ENCODE results near the gene GLIPR2.
"Not testable (repeated sequence)": the region's sequence is repeated elsewhere in the genome, so short reads cannot be mapped to it uniquely, and the experiment has no call there.

GLIPR2 gene

DNA sequence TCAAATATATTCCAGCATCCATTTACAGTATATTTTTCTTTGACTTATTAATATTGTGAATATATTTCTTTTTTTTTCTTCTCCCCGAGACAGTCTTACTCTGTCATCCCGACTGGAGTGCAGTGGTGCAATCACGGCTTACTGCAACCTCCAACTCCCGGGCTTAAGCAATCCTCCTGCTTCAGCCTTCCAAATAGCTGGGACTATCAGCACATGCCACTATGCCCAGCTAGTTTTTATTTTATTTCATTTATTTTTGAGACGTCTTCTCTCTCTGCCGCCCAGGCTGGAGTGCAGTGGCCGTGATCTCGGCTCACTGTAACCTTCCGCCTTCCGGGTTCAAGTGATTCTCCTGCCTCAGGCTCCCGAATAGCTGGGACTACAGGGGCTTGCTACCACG, 7.4 kb upstream of the GLIPR2 start:
- no peak for DNase-seq (ENCODE audit: low read depth)
- TF ChIP-seq, protein P1, sequence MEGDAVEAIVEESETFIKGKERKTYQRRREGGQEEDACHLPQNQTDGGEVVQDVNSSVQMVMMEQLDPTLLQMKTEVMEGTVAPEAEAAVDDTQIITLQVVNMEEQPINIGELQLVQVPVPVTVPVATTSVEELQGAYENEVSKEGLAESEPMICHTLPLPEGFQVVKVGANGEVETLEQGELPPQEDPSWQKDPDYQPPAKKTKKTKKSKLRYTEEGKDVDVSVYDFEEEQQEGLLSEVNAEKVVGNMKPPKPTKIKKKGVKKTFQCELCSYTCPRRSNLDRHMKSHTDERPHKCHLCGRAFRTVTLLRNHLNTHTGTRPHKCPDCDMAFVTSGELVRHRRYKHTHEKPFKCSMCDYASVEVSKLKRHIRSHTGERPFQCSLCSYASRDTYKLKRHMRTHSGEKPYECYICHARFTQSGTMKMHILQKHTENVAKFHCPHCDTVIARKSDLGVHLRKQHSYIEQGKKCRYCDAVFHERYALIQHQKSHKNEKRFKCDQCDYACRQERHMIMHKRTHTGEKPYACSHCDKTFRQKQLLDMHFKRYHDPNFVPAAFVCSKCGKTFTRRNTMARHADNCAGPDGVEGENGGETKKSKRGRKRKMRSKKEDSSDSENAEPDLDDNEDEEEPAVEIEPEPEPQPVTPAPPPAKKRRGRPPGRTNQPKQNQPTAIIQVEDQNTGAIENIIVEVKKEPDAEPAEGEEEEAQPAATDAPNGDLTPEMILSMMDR (conservative IDR thresholded peaks at IDR 0.05; ENCODE audit: low read depth, low read length): no peak
- no peak overlapping the region for H3K4me3 ChIP-seq (ENCODE audit: low read length)

DNA sequence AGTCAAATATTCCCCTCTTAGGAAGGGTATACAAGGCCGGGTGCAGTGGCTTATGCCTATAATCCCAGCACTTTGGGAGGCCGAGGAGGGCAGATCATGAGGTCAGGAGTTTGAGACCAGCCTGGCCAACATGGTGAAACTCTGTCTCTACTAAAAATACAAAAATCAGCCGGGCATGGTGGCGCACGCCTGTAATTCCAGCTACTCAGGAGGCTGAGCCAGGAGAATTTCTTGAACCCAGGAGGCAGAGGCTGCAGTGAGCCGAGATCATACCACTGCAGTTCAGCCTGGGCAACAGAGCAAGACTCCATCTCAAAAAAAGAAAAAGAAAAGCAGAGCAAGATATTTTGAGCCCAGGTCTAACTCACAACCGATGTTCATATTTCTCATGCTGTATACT, 4.9 kb upstream of the GLIPR2 start:
- DNase-seq (ENCODE audit: low read depth): not testable (repeated sequence)

DNA sequence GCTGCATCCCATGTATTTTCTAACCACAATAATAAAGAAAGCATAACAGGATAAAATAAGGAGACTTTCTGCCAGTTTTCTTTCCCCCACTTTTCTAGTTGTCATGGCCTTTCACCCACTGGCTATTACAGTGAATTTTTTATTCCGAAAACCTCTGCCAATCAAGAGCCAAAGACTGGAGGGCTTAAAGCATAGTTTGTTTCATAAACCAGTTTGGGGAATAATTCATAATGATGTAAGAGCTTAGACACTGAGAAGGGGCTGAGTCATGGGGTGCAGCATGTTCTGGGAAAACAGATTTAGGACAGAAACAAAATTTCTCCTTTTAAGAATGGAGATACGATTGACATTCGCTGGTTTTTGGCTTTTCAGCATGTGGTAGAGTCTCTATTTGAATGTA, 4.4 kb upstream of the GLIPR2 start:
- TF ChIP-seq, protein P1 (conservative IDR thresholded peaks at IDR 0.05; ENCODE audit: low read depth, low read length): no peak
- no peak overlapping the region for H3K4me3 ChIP-seq (ENCODE audit: low read length)
- DNase-seq (ENCODE audit: low read depth): no peak

More for the DNA sequence above, 4.9 kb upstream of the GLIPR2 start:
- not testable (repeated sequence) for H3K4me3 ChIP-seq (ENCODE audit: low read length)

DNA sequence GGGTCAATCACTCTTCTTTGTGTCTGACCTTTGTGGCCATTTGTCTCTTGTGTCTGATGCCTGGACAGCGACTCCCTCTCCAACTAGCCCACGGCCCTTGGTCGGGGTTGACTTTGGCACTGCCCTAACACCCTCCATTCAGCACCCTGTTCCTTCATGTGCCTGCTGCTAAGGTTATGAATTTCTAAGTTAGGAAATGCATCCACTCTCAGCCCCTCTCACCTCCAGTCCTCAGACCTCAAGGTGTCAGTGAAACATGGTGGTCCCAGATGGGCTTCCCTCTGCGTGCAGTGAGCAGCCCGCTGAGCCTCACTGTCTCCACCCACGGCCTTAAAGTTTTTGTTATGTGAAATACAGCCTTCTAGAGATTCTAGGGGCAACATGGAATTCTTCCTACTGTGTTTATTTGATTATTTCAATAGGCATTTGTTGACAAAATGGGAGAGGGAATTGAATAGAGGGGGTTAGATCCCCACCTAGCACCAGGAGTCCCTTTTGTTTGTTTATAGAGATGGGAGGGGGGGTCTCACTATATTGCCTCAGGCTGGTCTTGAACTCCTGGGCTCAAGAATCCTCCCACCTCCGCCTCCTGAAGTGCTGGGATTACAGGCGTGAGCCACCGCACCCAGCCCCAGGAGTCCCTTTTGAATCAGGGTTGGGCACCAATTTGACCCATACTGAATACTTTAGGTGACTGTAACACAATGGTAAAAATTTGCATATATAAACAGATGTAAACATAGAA, 1.6 kb upstream of the GLIPR2 start:
- TF ChIP-seq, protein P1 (conservative IDR thresholded peaks at IDR 0.05; ENCODE audit: low read depth, low read length): no peak
- DNase-seq (ENCODE audit: low read depth): no peak
- H3K4me3 ChIP-seq (ENCODE audit: low read length): no peak overlapping the region

DNA sequence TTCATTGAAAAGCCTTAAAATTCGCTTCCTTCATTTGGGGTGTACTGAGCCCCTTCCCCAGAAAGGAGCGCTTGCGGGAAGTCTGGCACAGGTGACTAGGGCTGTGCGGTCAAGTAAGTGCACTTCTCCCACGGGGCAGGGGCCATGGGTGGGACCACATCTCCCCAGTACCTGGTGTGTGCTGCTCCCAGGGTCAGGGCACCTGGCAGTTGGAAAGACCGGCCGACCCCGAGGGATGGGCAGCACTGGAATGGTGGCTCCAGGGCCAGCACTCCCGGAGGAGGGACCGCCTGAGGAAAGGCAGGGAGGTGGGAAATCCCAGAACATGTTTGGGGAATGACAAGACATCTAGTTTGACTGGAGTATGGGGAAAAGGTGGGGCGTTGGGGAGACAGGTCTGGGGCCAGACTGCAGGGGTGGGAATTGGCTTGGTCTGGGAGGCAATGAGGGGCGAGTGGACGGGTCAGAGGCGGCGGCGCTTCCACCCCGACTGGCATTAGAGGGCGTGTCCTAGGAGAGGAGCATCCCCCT, 727 bp upstream of the GLIPR2 start:
- TF ChIP-seq, protein P1 (conservative IDR thresholded peaks at IDR 0.05; ENCODE audit: low read depth, low read length): no peak
- DNase-seq (ENCODE audit: low read depth): no peak
- H3K4me3 ChIP-seq (ENCODE audit: low read length): peak overlapping the region; percentile 61

DNA sequence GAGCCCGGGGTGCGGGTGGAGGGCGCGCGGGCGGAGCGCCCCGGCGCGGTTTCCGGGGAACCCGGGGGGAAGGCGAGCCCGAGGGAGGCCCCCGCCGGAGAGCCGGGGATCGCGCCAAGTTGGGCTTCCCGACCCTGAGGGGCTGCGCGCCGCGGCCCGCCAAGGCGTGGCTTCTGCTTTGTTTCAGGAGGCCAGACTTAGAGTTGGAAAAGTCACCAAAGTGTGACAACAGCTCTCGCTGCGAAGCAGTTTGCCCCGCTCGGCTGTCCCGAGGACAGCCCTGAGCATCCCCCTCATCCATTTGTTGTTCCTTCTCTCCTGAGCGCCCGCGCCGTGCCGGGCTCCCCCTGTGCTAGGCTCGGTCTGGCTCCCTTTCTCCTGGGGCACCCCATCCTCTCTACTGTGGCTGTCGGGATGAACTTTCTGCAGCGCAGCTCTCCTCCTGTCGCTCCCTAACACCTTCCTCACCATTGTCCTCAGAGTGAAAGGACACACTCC, 410 bp downstream of the GLIPR2 start:
- TF ChIP-seq, protein P1 (conservative IDR thresholded peaks at IDR 0.05; ENCODE audit: low read depth, low read length): no peak
- DNase-seq (ENCODE audit: low read depth): no peak
- H3K4me3 ChIP-seq (ENCODE audit: low read length): peak overlapping the region; percentile 61

DNA sequence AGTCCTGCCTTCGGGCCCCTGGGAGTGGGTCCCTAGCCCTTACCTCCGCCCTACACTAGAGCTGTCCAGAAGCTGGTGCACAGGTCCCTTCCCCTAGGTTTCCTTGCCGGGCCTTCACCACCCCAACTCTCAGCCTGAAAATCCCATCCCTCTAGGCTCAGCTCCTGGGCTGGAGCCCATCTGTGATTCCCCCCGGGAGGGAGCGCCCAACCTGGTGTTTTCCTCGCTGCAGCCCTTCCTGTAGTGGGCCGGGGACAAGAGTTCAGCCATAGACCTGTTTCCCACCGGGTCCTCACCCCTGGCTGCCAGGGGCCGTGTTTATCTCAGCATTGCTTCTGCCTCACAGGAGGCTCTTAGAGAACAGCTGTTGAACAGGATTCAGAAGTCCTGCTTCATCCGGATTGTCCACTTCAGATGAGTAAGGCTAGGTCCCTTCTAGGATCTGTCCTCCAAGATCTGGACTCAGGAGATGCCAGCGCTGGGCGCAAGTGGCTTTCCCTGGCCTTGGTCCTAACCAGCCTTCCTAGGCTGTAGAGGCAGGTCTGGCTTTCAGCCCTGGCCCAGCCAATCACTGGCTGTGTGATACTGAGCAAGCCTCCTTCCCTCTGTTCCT, 965 bp downstream of the GLIPR2 start:
- no peak for DNase-seq (ENCODE audit: low read depth)
- H3K4me3 ChIP-seq (ENCODE audit: low read length): peak overlapping the region; percentile 61
- TF ChIP-seq, protein P1 (conservative IDR thresholded peaks at IDR 0.05; ENCODE audit: low read depth, low read length): no peak

Data from retinal pigment epithelial cell (primary cell).